HK-2 (cell line): ENCODE data around the gene CHPF2.

Experiments
- DNase-seq: peaks from one replicate; pipeline ENCODE4 v3.0.0-alpha.2; 2018; ENCODE audit not compliant: unreplicated experiment

Gene CHPF2

DNA sequence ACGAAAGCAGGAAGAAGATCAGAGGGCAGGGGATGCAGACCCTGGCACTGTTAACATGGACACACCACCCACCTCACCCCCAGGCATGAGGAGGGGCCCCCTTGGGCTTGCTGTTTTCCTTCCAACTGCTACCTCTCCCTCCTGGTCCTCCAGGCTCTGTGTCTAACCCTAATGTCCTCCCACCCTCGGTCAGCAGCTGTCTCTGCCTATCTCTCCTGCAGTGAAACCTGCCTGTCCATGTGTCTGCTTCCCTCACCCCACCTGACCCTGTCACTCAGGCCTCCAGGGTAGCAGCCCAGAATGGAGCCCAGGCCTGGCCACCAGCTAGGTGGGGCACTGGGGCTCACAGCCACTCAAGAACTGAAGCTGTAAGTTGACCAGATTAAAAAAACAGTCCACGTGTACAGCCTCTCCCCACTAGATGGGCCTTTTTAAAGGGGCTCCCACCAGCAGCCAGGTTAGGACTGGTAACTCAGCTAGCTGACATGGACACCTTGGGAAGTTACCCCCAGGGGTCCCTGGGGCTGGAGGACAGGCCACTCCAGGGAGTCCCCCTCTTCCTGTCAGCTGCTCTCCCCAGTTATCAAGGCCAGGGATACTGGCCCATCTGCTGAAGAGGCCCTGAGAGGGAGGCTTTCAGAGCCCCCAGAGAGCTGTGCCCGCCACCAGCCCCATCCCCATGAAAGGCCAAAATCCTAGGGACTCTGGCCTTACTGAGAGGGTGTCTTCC, 14.7 kb downstream of the CHPF2 start:
- DNase-seq: no peak

GRCh38 chr7:151247611-151248345, 15.5 kb downstream of the CHPF2 start:
- DNase-seq: no peak

- DNase-seq: peak; percentile 69
Observed at GRCh38 chr7:151248346-151249033, 16.2 kb downstream of the CHPF2 start, which contains the start of gene SMARCD3. SMARCD3 (minus strand) TSS chr7:151248694; CDS start chr7:151248562, 132 bp downstream.

GRCh38 chr7:151249034-151249731, 16.9 kb downstream of the CHPF2 start:
- DNase-seq: peak; percentile 67

- DNase-seq: peak; percentile 51
Observed at GRCh38 chr7:151249732-151250072, 17.4 kb downstream of the CHPF2 start.

DNA sequence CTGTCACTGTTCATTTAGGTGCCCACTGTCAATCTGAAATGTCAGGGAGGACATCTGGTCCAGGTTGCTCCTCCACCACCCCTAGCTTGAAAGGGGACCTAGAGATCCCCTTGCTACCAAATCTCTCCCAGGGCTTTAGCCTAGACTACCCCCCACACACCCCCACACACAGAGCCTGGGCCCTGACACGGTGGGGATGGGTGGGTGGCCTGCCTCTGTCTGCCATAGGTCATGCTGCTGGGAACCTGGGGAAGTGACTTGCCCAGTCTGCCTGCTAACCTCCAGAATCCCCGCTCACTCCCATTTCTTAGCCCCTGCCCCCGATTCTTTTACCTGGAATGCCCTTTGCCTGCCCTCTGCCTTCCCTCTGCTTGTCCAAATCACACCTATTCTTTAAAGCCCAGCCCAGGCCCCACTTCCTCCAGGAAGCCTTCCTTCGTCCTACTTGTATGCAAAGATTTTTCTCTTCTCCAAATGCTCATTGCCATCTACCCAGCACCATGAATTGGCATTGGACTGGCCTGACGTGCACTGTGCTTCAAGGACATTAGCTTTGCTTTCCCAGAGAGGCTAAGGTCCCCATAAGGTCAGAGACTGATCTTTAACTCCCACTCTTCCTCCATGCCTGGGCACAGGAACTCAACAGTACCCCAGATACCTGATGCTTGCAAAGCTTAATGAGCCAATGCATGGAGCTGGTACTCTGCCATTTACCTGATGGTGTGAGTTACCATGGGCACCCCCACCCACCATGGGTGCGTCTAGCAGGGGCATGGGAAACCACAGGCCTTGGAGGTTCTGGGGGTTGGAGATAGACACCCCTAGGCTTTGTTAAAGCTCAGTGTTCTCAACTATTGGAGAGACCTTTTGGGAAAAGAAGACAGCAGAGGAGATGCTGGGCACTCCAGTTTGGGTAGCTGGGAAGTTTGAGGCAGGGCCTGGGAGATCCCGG, 18.2 kb downstream of the CHPF2 start:
- DNase-seq: no peak

- DNase-seq: no peak
Observed at GRCh38 chr7:151251328-151251688, 19.0 kb downstream of the CHPF2 start.

GRCh38 chr7:151251689-151252560, 19.6 kb downstream of the CHPF2 start:
- peak; percentile 61 for DNase-seq

DNA sequence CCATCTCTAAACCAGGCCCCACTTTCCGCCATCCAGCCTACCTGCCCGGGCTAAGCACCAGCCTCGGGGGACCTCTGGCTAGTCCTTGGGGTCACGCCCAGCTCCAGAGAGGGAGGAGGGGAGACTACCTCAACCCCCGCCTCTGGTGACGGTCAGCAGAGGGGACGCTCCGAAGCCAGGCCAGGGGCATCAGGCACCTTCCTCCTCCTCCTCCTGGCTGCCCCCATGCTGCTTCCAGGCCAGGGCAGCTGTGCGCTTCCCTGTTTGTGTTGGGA, 20.2 kb downstream of the CHPF2 start:
- DNase-seq: no peak

- no peak for DNase-seq
Observed at GRCh38 chr7:151252961-151253711, 20.9 kb downstream of the CHPF2 start.

DNA sequence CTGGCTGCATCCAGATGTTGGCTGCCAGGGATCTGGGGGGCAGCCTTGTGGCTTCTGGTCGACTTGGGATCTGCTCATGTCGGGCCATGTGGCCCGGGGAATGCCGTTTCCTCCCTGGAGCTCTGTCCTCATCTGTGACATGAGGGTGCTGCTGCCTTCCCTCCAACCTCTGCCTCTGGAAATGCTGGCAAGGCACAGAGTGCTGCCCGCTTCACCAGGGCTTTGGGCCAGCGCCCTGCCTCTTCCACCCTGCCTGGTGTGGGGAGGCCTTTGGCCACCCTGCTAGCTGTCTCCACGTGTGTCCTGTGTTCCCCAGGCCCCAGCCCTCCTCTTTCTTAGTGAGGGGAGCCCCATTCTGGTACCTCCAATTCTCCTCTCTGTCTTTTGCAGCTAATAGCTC, 22.0 kb downstream of the CHPF2 start:
- no peak for DNase-seq

- no peak for DNase-seq
Observed at GRCh38 chr7:151254851-151255250, 22.6 kb downstream of the CHPF2 start.

DNA sequence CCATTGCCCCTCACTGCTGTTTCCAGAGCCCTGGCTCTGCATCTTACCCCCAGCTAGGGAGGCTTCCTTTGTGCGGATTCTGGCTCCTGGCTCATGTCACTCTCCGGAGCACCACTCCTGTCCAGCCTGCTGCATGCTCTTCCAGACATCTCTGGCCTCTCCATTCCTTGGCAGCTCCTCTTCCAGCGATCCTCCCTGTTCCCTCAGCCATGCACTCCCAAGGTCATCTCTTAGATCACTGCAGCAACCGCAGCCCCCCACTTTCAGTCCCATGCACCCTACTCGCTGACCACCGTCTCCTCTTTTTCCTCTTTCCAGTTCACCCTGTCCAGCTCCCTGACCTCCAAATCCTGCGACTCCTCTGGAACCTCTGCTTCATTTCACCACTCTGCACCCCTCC, 23.1 kb downstream of the CHPF2 start:
- no peak for DNase-seq

DNA sequence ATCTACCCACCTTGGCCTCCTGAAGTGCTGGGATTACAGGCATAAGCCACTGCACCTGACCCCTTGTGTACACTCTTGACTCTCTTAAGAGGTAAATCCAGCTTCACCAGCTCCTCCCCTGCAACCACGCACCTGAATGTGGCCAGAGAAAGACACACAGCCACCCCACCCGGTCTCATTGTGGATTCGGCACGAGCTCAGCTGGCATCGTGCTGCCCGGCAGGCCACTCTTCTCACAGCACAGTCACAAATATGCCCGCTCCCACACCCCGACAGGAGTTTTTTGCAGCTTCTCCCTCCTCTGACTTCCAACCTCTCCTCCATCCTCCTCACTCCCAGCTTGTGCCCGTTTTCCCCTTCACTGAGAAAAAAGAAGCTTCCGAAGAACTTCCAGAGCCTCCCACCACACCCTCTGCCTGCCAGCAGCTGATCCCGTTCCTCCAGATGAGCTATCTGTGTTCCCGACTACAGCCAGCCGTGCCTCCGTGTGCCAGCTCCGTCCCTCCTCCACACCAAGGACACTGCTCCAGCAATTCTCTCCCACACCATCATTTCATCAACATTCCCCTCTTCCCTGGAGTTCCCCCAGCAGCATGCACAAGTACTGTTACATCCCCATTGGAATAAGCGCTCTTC, 24.2 kb downstream of the CHPF2 start:
- DNase-seq: no peak

DNA sequence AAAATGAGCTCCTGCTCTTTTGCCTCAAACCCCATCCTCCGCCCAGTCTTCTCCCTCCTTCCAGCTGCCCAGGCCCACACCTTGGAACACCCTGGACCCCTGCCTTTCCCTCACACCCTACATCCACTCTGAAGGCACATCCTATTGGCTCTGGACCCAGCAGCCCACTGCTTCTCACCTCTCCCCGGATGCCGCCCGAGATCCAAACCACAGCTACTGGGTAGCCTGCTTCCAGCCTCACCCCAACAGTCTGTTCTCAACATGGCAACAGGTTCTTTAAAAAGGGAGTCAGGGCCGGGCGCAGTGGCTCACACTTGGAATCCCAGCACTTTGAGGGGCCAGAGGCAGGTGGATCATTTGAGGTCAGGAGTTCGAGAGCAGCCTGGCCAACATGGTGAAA, 25.7 kb downstream of the CHPF2 start:
- no peak for DNase-seq

DNA sequence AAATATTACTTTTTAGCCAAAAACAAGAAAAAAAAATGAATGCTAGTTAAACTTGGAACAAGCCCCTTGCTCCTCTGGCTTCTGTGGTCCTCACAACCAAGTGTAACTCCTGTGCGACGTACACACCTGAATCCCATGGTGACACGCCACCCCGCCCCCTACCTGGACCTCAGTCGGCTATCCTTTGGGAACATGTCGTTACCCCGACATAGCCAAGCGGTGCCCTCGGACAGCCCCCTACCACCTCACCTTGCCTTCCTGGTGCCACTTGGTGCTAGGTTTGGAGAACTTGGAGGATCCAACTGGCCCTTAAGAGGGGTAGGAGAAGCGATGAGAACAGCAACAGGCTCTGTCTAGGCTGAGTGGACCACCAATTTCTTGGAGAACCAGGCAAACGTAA, 28.2 kb downstream of the CHPF2 start:
- no peak for DNase-seq

DNA sequence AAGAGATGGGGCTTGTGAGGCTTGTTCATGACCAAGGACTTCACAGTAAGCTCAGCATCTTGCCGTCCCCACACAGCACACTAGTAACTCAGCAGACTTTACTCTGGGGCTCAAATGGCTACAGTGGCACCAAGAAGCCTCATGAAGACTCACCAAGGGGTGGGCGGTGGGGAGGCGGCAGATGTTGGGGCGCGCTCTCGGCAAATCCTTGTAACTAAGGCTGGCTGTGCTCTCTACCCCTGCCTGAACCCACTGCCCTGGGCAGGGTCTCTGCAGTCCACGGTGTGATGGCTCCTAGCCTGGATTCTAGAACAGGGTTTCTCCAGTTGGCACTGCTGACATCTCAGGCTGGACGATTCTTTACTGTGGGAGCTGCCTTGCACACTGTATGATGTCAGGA, 28.6 kb downstream of the CHPF2 start:
- no peak for DNase-seq

DNA sequence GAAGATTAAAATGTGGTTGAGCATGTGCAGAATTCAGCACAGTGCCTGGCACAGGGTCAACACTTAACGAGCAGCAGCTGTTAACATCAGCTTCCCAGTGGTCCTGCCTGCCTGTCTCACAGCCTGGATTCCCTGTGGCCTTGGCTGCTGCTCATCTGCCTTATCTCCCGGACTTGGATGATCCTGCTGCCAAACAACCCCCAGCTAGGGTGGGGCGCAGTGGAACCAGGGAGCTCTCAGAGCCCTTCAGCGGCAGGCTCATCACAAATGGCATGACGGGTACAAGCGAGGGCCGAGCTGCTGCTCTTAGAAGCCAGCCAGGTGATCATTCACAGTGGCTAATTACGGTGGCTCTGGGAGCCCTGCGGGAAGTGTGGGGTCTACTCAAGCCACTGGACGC, 29.2 kb downstream of the CHPF2 start:
- no peak for DNase-seq

GRCh38 chr7:151264615-151265014, 32.3 kb downstream of the CHPF2 start:
- DNase-seq: no peak
